M059J (cell line): Measurements from ENCODE around the gene TSGA10. TPM values are rescaled to one million over a fixed set of nuclear protein-coding genes. Genes with fewer than 3 reads are reported as not detected.
"Not testable (repeated sequence)": the region's sequence is repeated elsewhere in the genome, so short reads cannot be mapped to it uniquely, and the experiment has no call there.

Source experiments
- DNase-seq: peaks from one replicate; pipeline ENCODE4 v3.0.0-alpha.2; 2012; ENCODE audit warnings: low read depth
- total RNA-seq: library from RNA; depleted of rRNA; stranded (reverse); fragments of >200 nt; shearing (Covaris generic); gene quantifications from 2 replicates; pipeline ENCODE4 v1.2.3, GENCODE V29; 2014

The TSGA10 gene
- total RNA-seq, 1 experiment from 2014 or later = 4.8 TPM

DNA sequence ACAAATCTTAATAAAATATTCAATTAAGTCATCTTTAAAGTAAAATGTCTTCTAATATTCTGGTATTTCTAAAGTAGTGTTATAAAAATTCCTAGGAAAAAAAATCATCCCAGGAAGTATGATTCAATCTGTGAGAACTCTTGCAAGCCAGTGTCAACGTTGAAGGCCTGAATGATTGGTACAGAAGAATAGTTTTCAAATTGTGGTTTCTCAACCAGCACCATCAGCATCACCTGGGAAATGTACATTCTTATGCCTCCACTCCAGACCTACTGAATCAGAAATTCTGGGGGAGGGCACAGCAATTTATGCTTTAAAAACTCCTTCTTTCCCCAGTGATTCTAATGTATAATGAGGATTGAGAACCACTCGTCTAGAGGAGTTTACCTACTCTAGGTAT lies 75.5 kb downstream of the TSGA10 start:
- DNase-seq = no peak

DNA sequence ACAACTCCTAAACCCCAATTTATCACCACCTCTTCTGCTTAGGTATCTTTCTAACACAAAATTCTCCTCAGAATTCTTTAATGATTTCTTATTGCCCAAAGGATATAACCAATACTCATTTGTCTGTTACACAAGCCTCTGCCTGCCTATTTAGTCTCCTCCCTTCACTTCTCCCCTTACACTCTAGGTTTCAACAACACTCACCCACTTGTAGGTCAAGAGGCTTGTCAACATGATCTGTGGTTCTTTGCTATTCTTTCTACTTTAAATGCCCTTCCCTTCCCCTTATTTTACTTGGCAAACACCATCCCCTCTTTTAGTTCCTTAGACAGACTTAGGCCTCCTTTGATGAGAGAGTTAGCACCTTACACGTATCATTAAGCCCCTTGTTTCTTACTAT lies 82.2 kb downstream of the TSGA10 start:
- DNase-seq = no peak

DNA sequence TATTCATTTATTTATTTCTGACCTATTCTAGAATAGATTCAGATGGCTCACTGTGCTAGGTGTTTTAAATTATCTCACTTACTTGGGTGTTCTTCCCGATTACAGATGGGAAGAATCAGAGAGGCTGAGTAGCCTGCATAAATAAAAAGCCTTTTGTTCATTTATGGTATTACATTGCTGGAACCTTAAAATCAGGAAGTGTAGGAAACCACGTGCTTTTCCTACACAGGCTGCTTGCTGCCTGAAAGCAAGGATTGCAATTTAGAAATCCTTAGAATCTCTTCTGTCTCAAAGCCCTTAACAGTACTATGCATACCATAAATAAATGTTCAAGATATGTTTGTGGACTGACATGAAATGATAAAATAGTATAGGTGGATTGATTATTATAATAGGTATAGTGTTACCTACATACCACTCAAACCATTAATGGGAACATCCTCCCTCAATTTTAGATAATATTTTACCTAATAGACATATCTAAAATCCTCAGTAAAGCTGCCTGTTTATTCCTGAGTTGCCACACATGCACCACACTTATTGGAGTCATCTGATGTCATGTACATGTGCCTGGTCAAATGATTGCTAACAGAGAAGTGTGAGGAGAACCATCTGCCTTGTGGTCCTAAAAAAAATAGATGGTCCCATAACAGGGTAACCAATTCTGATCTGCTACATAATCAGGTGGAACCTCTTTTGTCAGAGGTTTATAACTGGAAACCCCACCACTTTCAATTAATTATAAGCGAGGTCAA lies 86.7 kb downstream of the TSGA10 start:
- no peak for DNase-seq

DNA sequence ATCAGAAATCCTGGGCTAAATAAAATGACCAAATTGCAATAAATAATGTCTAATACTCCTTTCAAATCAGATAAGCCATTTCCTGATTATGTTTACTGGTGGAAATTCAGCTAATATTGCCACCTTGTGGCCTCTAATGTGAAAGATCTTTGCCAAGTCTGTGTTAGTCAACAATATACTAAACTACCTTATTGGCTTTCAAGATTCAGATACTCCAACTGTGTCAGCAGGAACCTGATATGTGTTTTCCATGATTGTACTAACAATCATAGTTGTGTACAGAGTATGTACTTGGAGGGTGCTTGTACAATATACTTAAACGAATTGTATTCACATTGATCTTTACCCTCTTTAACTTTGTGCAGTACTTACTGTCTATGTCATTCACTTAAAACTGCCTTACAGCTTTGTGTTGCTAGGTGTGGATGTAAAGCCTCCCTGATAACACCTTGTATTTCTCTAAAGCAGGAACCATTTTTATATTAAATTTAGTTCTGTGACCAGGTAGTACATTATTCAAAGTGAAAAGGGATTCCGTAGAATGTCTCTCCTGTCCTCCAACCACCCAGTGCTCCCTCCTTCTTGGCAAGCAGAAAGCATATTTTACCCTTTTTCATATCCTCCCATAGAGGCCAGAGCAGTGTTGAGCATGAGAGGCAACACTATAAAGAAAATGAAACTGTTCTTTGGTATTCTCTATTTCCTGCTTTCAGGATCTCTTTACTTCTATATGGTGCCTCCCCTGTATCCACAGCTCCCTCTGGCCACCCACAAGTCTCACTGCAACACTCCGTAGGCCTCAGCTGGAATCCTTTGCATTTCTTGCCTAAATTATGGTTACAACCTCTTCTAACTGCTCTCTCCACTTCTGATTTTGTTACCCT lies 88.4 kb downstream of the TSGA10 start:
- DNase-seq = peak; percentile 56

DNA sequence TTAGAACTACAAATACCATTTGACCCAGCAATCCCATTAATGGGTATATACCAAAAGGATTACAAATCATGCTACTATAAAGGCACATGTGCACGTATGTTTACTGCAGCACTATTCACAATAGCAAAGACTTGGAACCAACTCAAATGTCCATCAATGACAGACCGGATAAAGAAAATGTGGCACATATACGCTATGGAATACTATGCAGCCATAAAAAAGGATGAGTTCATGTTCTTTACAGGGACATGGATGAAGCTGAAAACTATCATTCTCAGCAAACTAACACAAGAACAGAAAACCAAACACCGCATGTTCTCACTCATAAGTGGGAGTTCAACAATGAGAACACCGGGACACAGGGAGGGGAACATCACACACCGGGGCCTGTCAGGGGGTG lies 105.6 kb downstream of the TSGA10 start:
- not testable (repeated sequence) for DNase-seq

DNA sequence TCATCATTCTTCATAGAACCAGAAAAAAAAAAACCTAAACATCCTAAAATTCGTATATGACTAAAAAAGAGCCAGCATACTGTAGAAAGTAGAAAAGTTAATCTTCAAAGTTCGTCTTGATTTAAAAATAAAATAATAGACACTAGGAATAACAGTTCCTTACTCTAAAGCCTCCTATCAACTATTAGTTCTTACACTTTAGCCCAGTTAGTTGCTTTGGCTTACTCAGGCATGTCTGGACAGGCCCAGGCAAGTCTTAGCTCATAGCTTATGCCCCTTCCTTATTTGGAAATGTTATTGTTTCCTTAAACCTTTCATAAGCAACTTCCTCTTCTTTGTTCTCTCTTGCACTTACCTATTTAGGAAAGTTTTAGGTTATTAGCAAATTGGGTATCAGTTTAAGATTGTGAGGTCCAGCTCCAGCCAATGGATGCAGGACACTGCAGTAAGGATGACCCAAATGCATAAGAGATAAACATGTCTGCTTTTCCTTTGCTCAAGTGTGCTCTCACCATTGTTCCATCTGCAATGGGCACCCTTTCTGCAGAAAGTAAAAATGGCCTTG lies 113.9 kb downstream of the TSGA10 start:
- not testable (repeated sequence) for DNase-seq

DNA sequence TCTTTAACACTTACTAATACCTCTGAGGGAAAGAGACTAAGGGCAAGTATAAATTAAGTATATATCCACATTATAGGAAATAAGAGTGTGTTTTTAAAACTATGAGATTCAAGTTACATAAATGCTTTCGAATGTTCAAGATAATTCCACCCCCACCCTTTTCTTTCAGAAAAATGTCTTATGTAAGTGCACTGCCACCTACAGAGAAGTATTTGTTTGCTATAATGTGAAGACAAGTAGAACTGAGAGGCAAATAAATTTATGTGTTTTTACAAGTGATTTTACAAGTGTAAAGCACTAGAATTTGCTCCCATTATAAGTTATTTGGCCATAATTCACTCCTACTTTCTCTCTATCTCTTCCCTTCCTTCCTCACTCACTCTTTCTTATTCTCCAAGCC lies 118.8 kb downstream of the TSGA10 start:
- DNase-seq = no peak

DNA sequence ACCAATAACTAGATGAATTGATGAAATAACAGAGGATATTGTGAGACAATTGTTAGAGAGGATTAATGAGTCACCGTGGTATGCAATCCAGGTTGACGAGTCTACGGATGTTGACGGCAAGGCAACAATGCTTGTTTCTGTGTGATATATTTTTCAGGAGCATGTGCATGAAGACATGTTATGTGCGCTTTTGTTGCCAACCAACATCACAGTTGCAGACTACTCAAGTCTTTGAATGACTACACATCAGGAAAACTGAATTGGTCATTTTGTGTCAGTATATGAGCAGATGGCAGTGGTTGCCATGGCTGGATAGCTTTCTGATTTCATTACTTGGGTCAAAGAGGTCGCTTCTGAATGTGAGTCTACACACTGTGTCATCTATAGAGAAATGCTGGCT lies 122.0 kb downstream of the TSGA10 start:
- DNase-seq = peak; percentile 0

DNA sequence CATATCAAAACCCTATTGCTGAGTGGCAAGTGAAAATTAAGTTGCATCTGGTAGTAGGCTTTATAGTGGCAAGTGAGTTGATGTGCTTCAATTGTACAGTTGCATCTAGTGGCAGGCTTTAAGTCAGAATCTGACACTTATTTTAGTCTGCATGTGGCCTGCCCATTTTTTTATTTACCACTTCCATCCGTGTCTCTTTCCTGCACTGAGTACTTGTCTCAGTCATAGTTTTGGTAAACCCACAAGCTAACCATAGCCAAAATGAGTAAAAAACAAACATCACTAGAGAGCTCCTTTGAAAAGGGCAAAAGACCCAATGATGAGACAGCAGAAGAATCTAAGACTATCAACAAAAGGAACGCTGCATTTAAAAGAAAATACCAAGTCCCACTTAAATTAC lies 122.7 kb downstream of the TSGA10 start:
- no peak for DNase-seq

DNA sequence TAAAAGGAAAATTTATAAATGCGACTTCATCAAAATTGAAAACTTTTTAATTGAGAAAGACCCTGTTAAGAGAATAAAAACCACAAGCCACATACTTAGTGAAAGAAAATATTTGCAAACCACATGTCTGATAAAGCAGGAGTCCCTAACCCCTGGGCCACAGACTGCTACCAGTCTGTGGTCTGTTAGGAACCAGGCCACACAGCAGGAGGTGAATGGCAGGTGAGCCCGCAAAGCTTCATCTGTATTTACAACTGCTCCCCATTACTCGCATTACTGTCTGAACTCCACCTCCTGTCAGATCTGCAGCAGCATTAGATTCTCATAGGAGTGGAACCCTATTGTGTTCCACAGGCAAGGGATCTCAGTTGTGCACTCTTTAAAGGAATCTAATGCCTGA lies 123.3 kb downstream of the TSGA10 start:
- DNase-seq = no peak

DNA sequence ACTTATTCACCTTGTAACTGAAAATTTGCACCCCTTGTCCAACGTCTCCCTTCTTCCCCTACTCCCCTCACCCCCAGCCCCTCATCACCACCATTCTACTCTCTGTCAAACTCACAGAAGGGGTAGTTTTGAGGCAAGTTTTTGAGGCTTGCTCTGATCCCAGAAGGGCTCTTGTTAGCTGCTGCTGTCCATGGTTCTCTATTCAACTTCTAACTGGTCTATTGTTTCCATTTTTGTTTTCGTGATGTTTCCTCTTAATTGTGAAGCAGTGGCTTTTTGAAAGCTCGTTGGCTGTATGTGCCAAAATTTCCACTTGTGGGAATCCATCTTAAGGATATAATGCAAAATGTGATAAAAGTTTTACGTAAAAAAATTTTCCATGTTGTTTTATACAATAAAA lies 126.2 kb downstream of the TSGA10 start:
- DNase-seq = no peak

DNA sequence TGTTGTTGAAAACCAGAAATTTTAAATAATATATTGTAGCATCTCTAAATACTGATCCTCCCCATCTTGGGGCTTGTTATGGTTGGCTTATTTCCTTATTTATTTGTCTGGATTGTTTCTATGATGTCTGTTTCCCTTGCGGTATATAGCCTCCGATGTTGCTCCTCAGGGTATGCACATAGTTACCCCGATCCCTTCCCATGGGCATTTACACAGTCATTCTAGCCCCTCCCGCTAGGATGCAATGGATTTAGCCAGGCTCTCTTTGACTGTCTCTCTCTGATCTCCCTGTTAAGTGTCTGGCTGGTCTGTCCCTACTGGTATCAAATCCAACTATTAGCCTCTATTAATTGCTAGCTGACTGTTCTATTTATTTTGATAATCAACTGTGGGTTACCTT lies 126.9 kb downstream of the TSGA10 start:
- no peak for DNase-seq

DNA sequence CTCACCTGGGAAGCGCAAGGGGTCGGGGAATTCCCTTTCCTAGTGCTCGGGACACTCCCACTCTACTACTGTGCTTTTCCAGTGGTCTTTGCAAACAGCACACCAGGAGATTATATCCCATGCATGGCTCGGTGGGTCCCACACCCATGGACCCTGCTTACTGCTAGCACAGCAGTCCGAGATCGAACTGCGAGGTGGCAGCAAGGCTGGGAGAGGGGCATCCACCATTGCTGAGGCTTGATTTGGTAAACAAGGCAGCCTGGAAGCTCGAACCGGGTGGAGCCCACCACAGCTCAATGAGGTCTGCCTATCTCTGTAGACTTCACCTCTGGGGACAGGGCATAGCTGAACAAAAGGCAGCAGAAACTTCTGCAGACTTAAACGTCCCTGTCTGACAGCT lies 154.0 kb downstream of the TSGA10 start:
- DNase-seq = no peak

DNA sequence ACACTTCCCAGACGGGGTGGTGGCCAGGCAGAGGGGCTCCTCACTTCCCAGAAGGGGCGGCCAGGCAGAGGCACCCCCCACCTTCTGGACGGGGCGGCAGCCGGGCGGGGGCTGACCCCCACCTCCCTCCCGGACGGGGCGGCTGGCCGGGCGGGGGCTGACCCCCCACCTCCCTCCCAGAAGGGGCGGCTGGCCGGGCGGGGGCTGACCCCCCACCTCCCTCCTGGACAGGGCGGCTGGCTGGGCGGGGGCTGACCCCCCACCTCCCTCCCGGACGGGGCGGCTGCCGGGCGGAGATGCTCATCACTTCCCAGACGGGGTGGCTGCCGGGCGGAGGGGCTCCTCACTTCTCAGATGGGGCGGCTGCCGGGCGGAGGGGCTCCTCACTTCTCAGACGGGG lies 166.0 kb downstream of the TSGA10 start:
- DNase-seq = not testable (repeated sequence)

DNA sequence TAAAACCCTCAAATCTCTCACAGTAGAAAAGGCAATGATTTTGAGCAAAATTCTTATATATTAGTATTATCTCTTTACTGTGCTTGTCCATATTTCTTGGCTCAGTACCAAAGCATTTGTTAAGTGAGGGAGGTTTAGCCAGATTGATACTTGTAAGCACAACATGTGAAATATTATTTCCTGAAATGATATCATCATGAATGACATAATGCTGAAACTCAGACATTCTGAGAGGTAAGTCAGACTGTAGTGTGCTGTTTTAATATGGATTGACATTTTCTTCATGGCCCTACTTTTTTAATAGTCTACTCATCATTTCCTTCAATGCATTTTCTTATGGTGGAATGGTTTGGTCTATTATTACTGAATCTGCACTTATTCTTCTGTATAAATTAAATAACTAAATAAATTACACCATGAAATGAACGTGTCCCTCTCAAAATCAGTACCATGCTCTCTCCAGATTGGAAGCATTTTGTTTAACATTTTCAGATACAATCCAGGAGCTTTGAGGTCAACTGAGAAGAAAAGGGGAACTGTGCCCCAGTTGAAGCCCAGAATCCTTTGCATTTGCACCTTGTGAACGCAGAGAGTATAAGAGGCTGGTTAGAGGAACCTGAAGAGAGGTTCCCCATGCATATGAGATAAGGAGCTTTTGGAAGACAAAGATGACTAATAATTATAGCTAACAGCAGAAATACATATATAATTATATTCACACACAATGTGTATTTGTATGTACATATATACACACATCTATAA lies 168.7 kb downstream of the TSGA10 start:
- no peak for DNase-seq

DNA sequence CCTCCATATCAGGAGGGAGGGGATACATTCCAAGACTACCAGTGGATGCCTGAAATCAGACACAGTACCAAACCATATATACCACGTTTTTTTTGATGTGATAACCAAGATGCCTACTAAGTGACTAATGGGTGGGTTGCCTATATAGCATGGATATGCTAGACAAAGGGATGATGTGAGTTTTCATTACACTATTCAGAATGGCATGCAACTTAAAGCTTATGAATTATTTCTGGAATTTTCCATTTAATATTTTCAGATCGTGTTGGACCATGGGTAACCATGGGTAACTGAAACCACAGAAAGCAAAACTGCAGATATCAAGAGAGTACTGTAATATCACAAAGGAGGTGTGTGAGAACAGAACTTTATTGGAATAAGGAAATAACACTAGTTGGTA lies 179.1 kb downstream of the TSGA10 start:
- no peak for DNase-seq

DNA sequence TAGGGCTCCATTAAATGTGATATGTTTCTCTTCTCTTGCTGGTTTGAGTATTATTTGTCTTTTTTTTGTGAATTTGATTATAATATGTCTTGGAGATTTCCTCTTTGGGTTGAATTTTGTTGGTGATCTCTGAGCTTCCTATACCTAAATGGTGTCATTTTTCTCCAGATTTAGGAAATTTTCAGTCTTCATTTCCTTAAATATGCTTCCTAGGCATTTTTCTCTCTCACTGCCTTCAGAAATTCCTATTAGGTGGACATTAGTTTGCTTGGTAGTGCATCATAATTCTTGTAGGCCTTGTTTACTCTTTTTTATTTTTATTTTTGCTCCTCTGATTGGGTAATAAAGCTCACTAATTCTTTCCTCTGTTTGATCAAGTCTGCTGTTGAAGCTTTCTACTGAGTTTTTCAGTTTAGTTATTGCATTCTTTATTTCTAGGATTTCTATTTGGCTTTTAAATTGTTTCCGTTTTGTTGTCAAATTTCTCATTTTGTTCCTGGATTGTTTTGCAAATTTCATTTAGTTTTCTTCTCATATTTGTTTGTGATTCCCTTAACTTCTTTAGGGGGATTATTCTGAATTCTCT lies 182.1 kb downstream of the TSGA10 start:
- DNase-seq = no peak

DNA sequence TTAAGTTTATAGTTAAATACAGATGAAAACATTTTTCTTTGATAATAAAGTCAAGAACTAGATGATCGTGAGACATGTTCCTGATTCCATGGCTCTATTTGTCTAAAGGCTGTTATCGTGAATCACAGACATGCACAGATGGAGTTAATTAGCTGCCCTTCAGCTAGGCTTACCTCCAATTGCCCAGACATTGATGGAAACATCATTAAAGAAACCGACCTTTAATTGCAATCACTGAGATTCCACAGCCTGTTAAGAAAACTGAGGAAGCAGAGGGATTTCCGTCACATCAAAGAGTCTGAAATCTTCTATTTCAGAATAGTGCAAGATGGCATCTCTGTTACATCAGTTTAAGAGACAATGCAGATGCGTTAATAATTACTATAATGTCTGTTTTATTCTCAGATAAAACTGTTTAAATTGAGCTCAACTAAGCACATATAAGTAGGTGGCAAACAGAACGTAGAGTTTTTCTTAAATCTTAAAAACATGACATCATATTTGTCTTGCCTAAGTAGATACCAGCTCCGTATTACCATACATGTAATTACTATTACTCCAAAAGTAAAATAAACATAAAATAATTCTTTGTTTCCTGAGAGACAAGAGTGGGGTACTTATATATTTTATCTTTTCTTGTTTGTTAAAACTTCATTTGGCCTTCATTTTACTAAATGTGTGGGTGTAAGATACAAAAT lies 194.8 kb downstream of the TSGA10 start:
- no peak for DNase-seq

DNA sequence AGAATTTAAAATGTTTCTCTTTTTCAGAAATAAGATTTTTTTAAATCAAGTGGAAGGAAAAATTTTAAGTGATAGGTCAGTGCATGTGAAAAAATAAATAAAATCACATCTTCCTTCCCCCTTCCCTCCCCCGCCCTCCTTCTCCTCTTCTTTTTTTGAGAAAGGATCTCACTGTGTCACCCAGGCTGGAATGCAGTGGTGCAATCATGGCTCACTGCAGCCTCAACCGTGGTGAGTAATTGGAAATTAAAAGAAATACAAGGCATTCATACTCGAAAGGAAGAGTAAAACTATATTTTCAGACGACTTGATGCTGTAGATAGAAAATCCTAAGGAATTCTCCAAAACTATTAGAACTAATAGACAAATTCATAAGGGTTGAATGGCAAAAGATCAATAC lies 201.8 kb downstream of the TSGA10 start:
- DNase-seq = no peak

DNA sequence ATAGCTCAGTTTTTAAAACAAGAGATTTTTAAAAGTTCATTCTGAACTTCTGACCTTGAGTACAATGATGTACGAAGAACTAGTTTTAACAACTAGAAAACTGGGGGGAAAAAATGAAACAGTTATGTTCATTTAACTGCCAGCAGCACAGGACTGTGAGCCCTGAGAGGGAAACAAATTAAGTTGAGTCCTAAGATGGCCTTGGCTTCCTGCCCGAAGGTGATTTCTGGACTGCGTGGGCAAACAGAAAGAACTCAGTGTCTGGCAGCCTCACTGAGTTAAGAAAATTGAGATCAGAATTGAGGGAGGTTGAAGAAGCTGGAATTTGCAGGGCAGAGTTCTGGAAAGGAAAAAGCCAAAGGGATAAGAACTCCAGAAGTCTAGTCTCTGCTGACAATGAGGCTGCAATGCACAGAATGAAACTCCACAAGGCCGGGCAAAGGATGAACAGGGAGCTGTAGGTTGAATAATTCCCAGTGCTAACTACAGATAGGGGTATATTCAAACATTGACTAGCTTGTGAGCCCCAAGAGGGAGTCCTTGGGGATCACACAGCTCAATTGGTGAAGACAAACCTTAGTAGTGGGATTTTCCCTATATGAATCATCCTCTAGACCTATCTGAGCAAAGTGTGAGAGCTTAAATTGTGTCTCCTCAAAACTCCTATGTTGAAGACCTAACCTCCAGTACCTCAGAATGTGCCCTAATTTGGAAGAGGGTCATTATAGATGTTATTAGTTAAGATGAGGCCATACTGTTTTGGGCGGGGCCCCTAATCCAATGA lies 205.6 kb downstream of the TSGA10 start:
- DNase-seq = no peak
